T47D (cell line): ENCODE results near the gene NPTX1.

Experiments
- DNase-seq, 2 experiments: peaks; one replicate each; pipeline versions ENCODE4 v3.0.0 to v3.0.0-alpha.2; 2011 to 2012; ENCODE audit warnings: low read depth in 1 of 2, low spot score in 1 of 2
- JUND ChIP-seq: IDR thresholded peaks from 2 replicates; pipeline ENCODE4 v1.6.1; 2012; ENCODE audit warnings: low read depth
- in situ Hi-C: cut with HindIII; loops from 2 replicates; pipeline ENCODE4 v1.10.0; 2016; ENCODE audit warnings: low sequenced_read_pairs, low pct_unique_long_range_greater_than_20kb

The NPTX1 gene

DNA sequence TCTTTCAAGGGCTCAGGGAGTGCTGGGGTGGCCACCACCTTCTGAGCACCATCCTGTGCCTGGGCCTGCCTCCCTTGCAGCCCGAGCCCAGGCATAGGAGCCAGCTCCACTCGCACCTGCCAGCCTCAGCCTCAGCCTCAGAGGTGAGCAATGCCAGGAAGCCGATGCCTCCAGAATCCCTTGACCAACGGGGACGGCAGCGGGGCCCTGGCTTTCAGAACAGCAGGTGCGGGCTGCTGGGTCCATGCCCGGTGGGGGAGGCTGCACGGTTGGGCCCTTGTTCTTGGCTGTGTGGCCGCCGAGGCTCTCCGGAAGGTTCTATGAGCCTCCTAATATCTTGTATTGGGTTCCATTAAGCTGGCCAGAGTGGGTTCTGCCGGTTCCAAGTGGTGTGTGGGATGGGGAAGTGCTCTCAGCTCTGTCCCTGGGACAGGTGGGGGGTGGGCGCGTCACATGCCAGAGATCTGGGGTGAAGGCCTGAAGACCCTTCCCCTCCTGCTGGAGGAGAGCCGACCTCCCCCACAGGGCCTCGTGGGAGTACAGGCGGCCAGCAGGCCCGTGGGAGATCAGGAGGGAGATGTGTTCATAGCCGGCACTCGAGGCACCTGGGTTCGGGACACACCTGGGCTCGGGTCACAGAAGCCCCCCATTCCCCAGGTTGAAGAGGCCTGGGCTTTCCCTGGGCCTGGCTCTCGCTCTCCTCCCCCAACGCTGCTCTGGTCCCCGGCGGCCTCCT, 27.0 kb downstream of the NPTX1 start:
- in situ Hi-C loops, result no loop called here
- TF ChIP-seq JUND, result no peak
- DNase-seq, result no peak

GRCh38 chr17:80447790-80448189, 28.6 kb downstream of the NPTX1 start:
- TF ChIP-seq JUND, result no peak
- in situ Hi-C loops, result no loop called here
- DNase-seq, result no peak

DNA sequence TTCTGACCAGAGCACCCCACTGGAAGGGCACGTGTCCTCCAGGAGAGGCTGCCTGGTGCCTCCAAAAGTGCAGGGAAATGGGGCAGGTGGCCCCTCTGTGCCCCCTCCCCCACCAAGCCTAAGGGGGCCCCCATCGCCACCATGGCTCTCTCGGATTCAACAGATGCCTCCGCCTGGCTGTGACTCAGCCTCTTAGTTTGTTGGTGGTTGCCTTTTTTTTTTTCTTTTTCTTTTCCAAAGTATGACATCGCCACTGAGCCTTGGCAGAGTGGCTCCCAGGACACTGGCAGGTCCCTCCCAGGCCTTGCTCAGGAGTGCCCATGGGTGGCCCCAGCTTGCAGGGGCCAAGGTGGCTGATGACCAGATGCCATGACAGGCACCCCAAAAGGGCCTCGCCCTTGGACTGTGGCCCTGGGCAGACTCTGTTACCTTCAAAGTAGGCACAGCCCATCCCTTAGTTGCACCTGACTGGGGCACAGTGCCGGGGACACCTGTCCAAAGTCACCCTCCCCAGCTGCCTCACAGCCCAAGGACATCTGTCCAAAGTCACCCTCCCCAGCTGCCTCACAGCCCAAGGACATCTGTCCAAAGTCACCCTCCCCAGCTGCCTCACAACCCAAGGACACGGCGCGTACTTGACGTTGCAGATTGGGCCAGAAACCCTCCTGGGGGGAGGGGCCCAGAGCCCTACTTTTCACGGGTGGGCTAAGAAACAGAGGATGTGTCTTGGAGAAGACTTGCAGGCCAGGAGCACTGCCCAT, 29.6 kb downstream of the NPTX1 start:
- no peak for TF ChIP-seq JUND
- in situ Hi-C loops, result no loop called here
- no peak for DNase-seq

- in situ Hi-C loops, result no loop called here
- TF ChIP-seq JUND, result no peak
- DNase-seq, result no peak
Measured at GRCh38 chr17:80445726-80446110, 30.7 kb downstream of the NPTX1 start.

- in situ Hi-C loops, result no loop called here
- no peak for TF ChIP-seq JUND
- DNase-seq, result no peak
Measured at GRCh38 chr17:80445007-80445725, 31.2 kb downstream of the NPTX1 start.

DNA sequence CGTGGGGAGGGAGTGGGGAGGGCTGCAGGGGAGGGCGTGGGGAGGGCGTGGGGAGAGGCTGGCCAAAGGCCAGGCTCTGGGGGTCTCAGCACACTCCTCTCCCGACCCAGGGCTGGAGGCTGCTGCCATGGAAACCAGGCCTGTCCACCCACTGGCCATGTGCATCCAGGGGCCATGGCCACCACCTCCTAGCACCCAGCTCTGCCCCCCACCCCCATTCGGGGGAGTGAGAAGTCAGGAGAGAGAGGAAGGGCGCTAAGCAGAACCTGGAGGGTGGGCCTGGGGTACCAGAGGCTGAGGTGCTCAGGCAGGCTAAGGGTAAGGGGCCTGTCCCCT, 31.8 kb downstream of the NPTX1 start:
- TF ChIP-seq JUND, result no peak
- in situ Hi-C loops, result no loop called here
- DNase-seq, result no peak

GRCh38 chr17:80443916-80444643, 32.3 kb downstream of the NPTX1 start:
- DNase-seq, result no peak
- in situ Hi-C loops, result no loop called here
- no peak for TF ChIP-seq JUND

GRCh38 chr17:80443498-80443897, 32.9 kb downstream of the NPTX1 start:
- in situ Hi-C loops, result no loop called here
- TF ChIP-seq JUND, result no peak
- DNase-seq, result no peak

GRCh38 chr17:80442764-80443163, 33.6 kb downstream of the NPTX1 start:
- DNase-seq, result no peak
- in situ Hi-C loops, result no loop called here
- no peak for TF ChIP-seq JUND

DNA sequence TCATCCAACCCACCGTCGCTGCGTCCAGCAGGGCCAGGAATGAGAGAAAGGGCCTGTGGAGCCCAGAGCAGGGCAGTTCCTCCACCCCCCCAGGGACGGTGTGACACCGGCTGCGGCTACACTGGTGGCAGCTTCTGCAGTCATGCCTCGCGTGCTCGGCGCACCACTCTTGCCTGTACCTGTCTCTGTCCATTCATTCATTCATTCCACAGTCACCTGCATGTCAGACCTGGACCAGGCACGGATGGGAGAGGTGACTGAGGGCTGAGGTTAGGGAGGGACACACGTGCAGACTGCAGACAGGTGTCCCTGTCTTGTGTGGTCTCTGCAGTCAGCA, 34.1 kb downstream of the NPTX1 start:
- in situ Hi-C loops, result no loop called here
- TF ChIP-seq JUND, result no peak
- DNase-seq, result no peak

DNA sequence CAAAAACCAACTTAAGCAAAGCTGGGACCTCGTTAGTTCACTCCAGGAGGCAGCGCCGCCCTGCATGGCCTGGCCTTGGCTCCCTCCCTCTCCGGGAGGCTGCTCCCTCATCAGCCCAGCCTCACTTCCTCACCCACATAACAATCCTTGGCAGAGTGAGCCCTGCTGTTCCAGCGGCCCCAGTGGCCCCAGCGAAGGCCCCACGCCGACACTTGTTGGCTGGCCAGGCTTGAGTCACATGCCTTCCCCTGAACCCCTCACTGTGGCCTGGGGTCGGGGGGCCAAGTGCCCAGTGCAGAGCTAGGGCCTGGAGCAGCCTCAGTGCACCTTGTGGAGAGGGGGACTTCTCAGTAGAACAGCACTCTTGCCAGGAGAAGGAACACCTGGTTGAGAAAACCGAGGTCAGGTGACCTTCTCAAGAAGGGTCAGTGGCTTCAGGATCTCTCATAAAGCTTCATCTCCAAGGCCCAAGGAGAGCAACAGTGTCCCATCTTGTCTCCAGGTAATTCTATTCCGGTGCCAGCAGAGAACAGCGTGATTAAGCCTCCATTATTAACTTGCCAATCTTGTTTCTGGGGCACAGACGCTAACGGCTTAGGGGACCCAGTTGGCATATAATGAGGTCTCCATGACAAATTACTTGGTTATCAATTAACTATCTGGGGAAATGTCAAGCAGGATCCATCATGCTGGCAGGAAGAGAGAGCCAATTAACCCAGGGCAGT, 34.6 kb downstream of the NPTX1 start:
- DNase-seq, result no peak
- in situ Hi-C loops, result no loop called here
- TF ChIP-seq JUND, result no peak

DNA sequence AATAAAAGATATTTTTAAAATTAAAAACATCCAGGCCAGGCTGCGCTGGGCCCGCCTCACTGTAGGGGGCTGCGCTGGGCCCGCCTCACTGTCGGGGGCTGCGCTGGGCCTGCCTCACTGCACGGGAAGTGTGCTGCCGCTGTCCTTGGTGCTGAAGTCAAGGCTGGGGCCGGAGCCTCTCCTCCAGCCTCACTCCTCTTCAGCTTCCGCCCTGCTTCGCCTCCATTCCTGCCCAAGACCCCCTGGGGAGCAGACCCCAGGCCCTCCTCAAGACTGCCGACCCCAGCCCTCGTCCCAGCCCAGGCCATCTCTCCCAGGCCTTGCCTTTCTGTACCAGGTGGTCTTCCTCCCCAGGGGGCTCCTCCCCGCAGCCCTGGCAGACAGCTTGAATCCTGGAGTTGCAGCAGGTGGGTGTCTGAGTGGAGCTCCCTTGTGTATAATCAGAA, 35.3 kb downstream of the NPTX1 start:
- TF ChIP-seq JUND, result no peak
- DNase-seq, result peak; percentile 68 to 89
- in situ Hi-C loops, result no loop called here
